GM12878 (cell line): ENCODE results near the gene FTH1. TPM values are rescaled to one million over a fixed set of nuclear protein-coding genes. Genes with fewer than 3 reads are reported as not detected.

Experiments used
- ATAC-seq: fragments of 200-7000 bp; cut with Tn5 transposase; 3 replicates; pipeline ENCODE4 v1.9.1; 2020; ENCODE audit warnings: mild to moderate bottlenecking, moderate library complexity
- BruUV-seq: library from RNA; stranded (reverse); fragments of 400-500 nt; replicated peaks from 2 replicates; lab custom pipeline; 2021; lab: Mats Ljungman, UMichigan
- CTCF ChIA-PET: fragments of 300-600 bp; sonication (Branson Sonifier 250); formaldehyde crosslinking; extraction: SDS; loops from one replicate; lab custom pipeline; 2021; ENCODE audit warnings: inconsistent platforms; lab: Yijun Ruan, JAX
- POLR2A ChIA-PET: fragments of 350-600 bp; formaldehyde crosslinking; extraction: SDS; loops from one replicate; lab custom pipeline; 2021; ENCODE audit warnings: inconsistent platforms; lab: Charles Lee
- RAD21 ChIA-PET: fragments of 300-600 bp; sonication (Branson Sonifier 250); formaldehyde crosslinking; loops from one replicate; lab custom pipeline; 2023; ENCODE audit warnings: antibody characterized with exemption; ENCODE audit not compliant: unreplicated experiment; lab: Charles Lee
- SMC1A ChIA-PET: fragments of 300-600 bp; sonication (Branson Sonifier 250); formaldehyde crosslinking; loops from one replicate; lab custom pipeline; 2023; ENCODE audit not compliant: unreplicated experiment, uncharacterized antibody; lab: Charles Lee
- DNase-seq: peaks from one replicate; pipeline ENCODE4 v3.0.0-alpha.2; 2011; ENCODE audit warnings: low read depth, low spot score
- FAIRE-seq: peaks from 3 replicates; lab custom pipeline; 2011; peaks lifted over from hg19 to GRCh38; lab: Jason Lieb, UNC
- H2AFZ ChIP-seq: 2 replicates; pipeline ENCODE4 v1.6.0; 2011; ENCODE audit warnings: low read depth, low read length, control low read depth; ENCODE audit not compliant: control insufficient read depth
- H3K27ac ChIP-seq: 2 replicates; pipeline ENCODE4 v1.5.1; 2011; ENCODE audit warnings: control low read depth; ENCODE audit not compliant: control insufficient read depth, insufficient read depth
- H3K27me3 ChIP-seq, 2 experiments: replicated peaks in 1 of 2; 2 replicates each; pipeline versions ENCODE4 v1.6.0 to v1.6.1; 2011; ENCODE audit warnings: low read length in 1 of 2; ENCODE audit not compliant: control insufficient read depth in 2 of 2, insufficient read depth in 2 of 2
- H3K36me3 ChIP-seq, 2 experiments: 2 replicates each; pipeline ENCODE4 v1.5.1; 2011; ENCODE audit warnings: low read length in 1 of 2; ENCODE audit not compliant: control insufficient read depth in 2 of 2, insufficient read depth in 2 of 2
- H3K4me1 ChIP-seq: 2 replicates; pipeline ENCODE4 v1.6.1; 2011; ENCODE audit warnings: mild to moderate bottlenecking, low read length, moderate library complexity, mixed read lengths; ENCODE audit not compliant: control insufficient read depth, insufficient read depth
- H3K4me2 ChIP-seq: 2 replicates; pipeline ENCODE4 v1.6.0; 2011; ENCODE audit warnings: control low read depth; ENCODE audit not compliant: control insufficient read depth, insufficient read depth
- H3K4me3 ChIP-seq: fragments of 200-600 bp; sonication (generic); 2 replicates; pipeline ENCODE4 v1.5.1; 2016
- H3K79me2 ChIP-seq: 2 replicates; pipeline ENCODE4 v1.6.0; 2011; ENCODE audit warnings: low read length; ENCODE audit not compliant: control insufficient read depth, insufficient read depth
- H3K9ac ChIP-seq: 2 replicates; pipeline ENCODE4 v1.8.0; 2011; ENCODE audit warnings: low read length, control low read depth, mixed read lengths; ENCODE audit not compliant: control insufficient read depth, insufficient read depth
- H3K9me3 ChIP-seq: replicated peaks from 3 replicates; pipeline ENCODE4 v1.5.1; 2011; ENCODE audit warnings: mild to moderate bottlenecking, low read length; ENCODE audit not compliant: control insufficient read depth, insufficient read depth
- H4K20me1 ChIP-seq: 2 replicates; pipeline ENCODE4 v1.6.0; 2011; ENCODE audit not compliant: control insufficient read depth, insufficient read depth
- BACH1 ChIP-seq: fragments of 450-650 bp; IDR thresholded peaks from 2 replicates; pipeline ENCODE4 v1.6.1; 2017; ENCODE audit warnings: mild to moderate bottlenecking, borderline replicate concordance
- BHLHE40 ChIP-seq, 2 experiments: fragments of 450-650 bp in 1 of 2; IDR thresholded peaks; 2 replicates each; pipeline ENCODE4 v1.6.1; 2011 to 2017; ENCODE audit warnings: low read depth in 2 of 2, borderline replicate concordance in 1 of 2, improper control_type of control experiment in 1 of 2, low read length in 1 of 2, mild to moderate bottlenecking in 1 of 2
- BRCA1 ChIP-seq: IDR thresholded peaks from 2 replicates; pipeline ENCODE4 v1.6.1; 2011; ENCODE audit warnings: low read depth, low read length, improper control_type of control experiment
- DPF2 ChIP-seq: fragments of 450-650 bp; IDR thresholded peaks from 2 replicates; pipeline ENCODE4 v1.6.1; 2017; ENCODE audit warnings: mild to moderate bottlenecking
- EGR1 ChIP-seq, 2 experiments: IDR thresholded peaks; 1 replicate in 1 of 2; 2 replicates in 1 of 2; pipeline ENCODE4 v1.6.1; 2011 to 2012; ENCODE audit warnings: low read depth in 2 of 2, low read length in 2 of 2, borderline replicate concordance in 1 of 2, mild to moderate bottlenecking in 1 of 2, moderate library complexity in 1 of 2
- EZH2 ChIP-seq: IDR thresholded peaks from 2 replicates; pipeline ENCODE4 v1.6.1; 2012; ENCODE audit warnings: low read depth, mild to moderate bottlenecking, control low read depth, inconsistent platforms, low read length, borderline replicate concordance; ENCODE audit not compliant: control insufficient read depth
- GATAD2B ChIP-seq: fragments of 450-650 bp; conservative IDR thresholded peaks from 2 replicates; pipeline ENCODE4 v1.6.1; 2017; ENCODE audit warnings: low read depth, mild to moderate bottlenecking, moderate library complexity
- HDGF ChIP-seq: fragments of 450-650 bp; IDR thresholded peaks from 2 replicates; pipeline ENCODE4 v1.6.1; 2016; ENCODE audit warnings: antibody characterized with exemption
- NFIC ChIP-seq: IDR thresholded peaks from 2 replicates; pipeline ENCODE4 v1.6.1; 2012; ENCODE audit warnings: low read depth, mild to moderate bottlenecking, inconsistent platforms, low read length, moderate library complexity
- PML ChIP-seq: IDR thresholded peaks from 2 replicates; pipeline ENCODE4 v1.6.1; 2012; ENCODE audit warnings: low read length, inconsistent platforms
- RAD51 ChIP-seq: fragments of 450-650 bp; IDR thresholded peaks from 2 replicates; pipeline ENCODE4 v1.6.1; 2016; ENCODE audit warnings: moderate library complexity, mild to moderate bottlenecking, inconsistent platforms
- SMAD5 ChIP-seq: IDR thresholded peaks from 2 replicates; pipeline ENCODE4 v1.6.1; 2016; ENCODE audit warnings: antibody characterized with exemption, low read depth
- SMARCA5 ChIP-seq: fragments of 450-650 bp; IDR thresholded peaks from 2 replicates; pipeline ENCODE4 v1.6.1; 2017; ENCODE audit warnings: mild to moderate bottlenecking
- SREBF2 ChIP-seq: IDR thresholded peaks from 2 replicates; pipeline ENCODE4 v1.6.1; 2012; ENCODE audit warnings: mild to moderate bottlenecking, low read length
- STAT1 ChIP-seq: fragments of 450-650 bp; conservative IDR thresholded peaks from 2 replicates; pipeline ENCODE4 v1.6.1; 2014; ENCODE audit warnings: antibody characterized with exemption, mild to moderate bottlenecking
- TAF1 ChIP-seq: IDR thresholded peaks from 2 replicates; pipeline ENCODE4 v1.6.1; 2011; ENCODE audit warnings: mild to moderate bottlenecking, low read depth, low read length, borderline replicate concordance
- TCF12 ChIP-seq: IDR thresholded peaks from 2 replicates; pipeline ENCODE4 v1.6.1; 2011; ENCODE audit warnings: low read depth, mild to moderate bottlenecking, low read length
- ZNF217 ChIP-seq: fragments of 450-650 bp; IDR thresholded peaks from 2 replicates; pipeline ENCODE4 v1.6.1; 2017; ENCODE audit warnings: antibody characterized with exemption, mild to moderate bottlenecking
- WGBS: methylation state at CpG from one replicate; pipeline ENCODE4 v1.1.6; 2016; ENCODE audit warnings: low lambda C conversion rate; ENCODE audit not compliant: insufficient replicate concordance, insufficient coverage; ENCODE audit errors: missing lambda C conversion rate; 5-methylcytosine and 5-hydroxymethylcytosine counted together
- in situ Hi-C: fragments of 300-500 bp; cut with MboI; formaldehyde crosslinking; loops from 9 replicates; pipeline ENCODE4 v1.14.3; 2018; ENCODE audit warnings: mixed read lengths
- intact Hi-C: fragments of 100-400 bp; cut with micrococcal nuclease; formaldehyde crosslinking; loops from one replicate; pipeline ENCODE4 v1.14.2; 2022; ENCODE audit not compliant: unreplicated experiment
- polyA plus RNA-seq, 11 experiments: library from polyadenylated mRNA; depleted of rRNA in 4 of 11; unstranded in 6 of 11; stranded (reverse) in 5 of 11; fragments of >200 nt; fragmentation: Nextera tagmentation in 4 of 11; fragmentation: Illumina TruSeq in 1 of 11; extraction: Ambion mirVana in 4 of 11; extraction: Trizol in 1 of 11; gene quantifications; 1 replicate in 1 of 11; 2 replicates in 10 of 11; pipeline versions ENCODE4 v1.2.1 to v1.2.3, GENCODE V29; 2011 to 2016; ENCODE audit warnings: inconsistent platforms in 2 of 11, missing spikeins in 2 of 11, low read depth in 1 of 11
- total RNA-seq, 4 experiments: library from RNA; depleted of rRNA in 3 of 4; stranded (reverse); fragments of >200 nt in 3 of 4; fragmentation: Illumina TruSeq in 1 of 4; extraction: Trizol in 1 of 4; gene quantifications; 2 replicates each; pipeline versions ENCODE4 v1.2.1 to v1.2.3, GENCODE V29; 2013 to 2021
- TF ChIP-seq, protein P1 (sequence below): IDR thresholded peaks from 2 replicates; pipeline ENCODE4 v1.6.1; 2011; ENCODE audit warnings: borderline replicate concordance, low read depth, mild to moderate bottlenecking, moderate library complexity, low read length; ENCODE audit not compliant: insufficient read depth, poor library complexity, severe bottlenecking
- TF ChIP-seq, protein P2 (sequence below): fragments of 450-650 bp; formaldehyde crosslinking; IDR thresholded peaks from 2 replicates; pipeline ENCODE4 v1.5.0; 2022; ENCODE audit warnings: mild to moderate bottlenecking, missing genetic modification characterization

FTH1 gene
- total and polyA plus RNA-seq, 10 of the 15 experiments (the other 5 are each of a cell fraction or from before 2014, with no cell fraction given) = 289 to 4,154 (median 960) TPM

DNA sequence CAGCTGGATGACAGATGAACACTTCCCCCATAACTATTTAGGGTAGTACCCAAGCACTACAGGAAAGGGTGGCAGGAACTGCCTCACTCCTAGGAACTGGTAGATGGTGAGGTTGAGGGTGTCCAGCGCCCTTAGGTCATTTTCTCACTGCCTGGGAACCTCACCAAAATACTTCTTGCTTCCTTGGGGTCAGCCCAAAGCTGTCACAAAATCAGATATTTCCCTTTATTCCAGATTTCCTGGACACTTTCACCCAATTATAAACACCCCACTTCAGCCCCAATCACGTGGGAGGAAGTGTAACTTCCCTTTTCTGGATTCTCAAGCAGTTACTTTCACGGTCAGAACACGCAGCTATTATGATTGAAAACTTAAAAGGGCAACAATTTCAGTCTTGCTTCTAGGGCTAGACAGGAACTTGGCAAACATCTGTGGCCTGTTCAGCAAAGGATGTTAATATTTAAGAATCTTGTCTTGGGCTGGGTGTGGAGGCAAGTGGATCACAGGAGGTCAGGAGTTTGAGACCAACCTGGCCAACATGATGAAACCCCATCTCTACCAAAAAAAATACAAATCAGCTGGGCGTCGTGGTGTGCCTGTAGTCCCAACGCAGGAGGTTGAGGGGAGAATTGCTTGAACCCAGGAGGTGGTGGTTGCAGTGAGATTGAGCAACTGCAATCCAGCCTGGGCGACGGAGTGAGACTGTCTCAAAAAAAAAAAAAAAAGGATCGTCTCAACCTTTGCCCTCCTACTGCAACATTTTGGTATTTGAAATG, 4.0 kb downstream of the FTH1 start (continued):
- TF ChIP-seq RAD51 (peak; percentile 92), PML (peak; percentile 69), SMAD5 (peak; percentile 60; the same call in 1 of the 2 replicates)
- TF ChIP-seq, protein P1, sequence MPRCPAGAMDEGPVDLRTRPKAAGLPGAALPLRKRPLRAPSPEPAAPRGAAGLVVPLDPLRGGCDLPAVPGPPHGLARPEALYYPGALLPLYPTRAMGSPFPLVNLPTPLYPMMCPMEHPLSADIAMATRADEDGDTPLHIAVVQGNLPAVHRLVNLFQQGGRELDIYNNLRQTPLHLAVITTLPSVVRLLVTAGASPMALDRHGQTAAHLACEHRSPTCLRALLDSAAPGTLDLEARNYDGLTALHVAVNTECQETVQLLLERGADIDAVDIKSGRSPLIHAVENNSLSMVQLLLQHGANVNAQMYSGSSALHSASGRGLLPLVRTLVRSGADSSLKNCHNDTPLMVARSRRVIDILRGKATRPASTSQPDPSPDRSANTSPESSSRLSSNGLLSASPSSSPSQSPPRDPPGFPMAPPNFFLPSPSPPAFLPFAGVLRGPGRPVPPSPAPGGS = no peak
- TF ChIP-seq, all 136 proteins: peak for 40

DNA sequence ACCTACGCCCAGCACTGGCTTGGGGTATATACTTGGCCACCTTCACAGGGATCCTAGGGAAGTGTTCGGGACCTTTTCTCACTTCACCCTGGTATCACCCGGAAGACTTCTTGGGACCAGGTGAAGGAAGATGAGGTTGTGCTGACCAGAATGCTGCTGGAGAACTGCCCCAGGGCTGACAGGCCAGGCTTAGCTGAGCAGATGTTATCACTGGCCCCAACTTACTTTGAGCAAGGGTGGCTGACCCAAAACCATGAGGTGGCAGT, 4.5 kb downstream of the FTH1 start:
- Histone ChIP-seq H3K27ac (peak overlapping the region; percentile 75), H3K9ac (no peak overlapping the region), H3K36me3 (peaks cover 6 to 16% of the 10 kb centered on the region in 2 experiments), H3K79me2 (peaks cover 28% of the 10 kb centered on the region), H3K27me3 (no peaks in the 10 kb centered on the region), H3K9me3 (no peaks in the 10 kb centered on the region), H3K4me2 (peak overlapping the region; percentile 70; the same call in 1 of the 2 replicates), H3K4me1 (peaks cover 23% of the 10 kb centered on the region), H4K20me1 (peaks cover 8% of the 10 kb centered on the region), H2AFZ (no peak overlapping the region), H3K4me3 (no peak overlapping the region)
- ChIA-PET POLR2A (interaction anchor here (2.8 kb wide), 1 partner anchor 9 kb away, joined by 10 read pairs; no protein-coding TSS in a partner anchor), SMC1A (interaction anchor here (0.7 to 3.7 kb wide), 5 partner anchors 9 to 144 kb away, joined by 3 to 20 read pairs (median 5); no protein-coding TSS in a partner anchor), CTCF (interaction anchor here (0.8 to 1.9 kb wide), 6 partner anchors 10 to 230 kb away, joined by 3 to 7 read pairs (median 4); no protein-coding TSS in a partner anchor), RAD21 (interaction anchor here (1.2 to 2.0 kb wide), 3 partner anchors 9 to 119 kb away, joined by 4 to 8 read pairs (median 5); no protein-coding TSS in a partner anchor)
- in situ Hi-C loops (no loop called here), intact Hi-C loops (no loop called here)
- ATAC-seq (no peak), FAIRE-seq (no peak), DNase-seq (no peak)
- BruUV-seq = no TSS peak
- 98% methylated on average over 3 of the region's 3 CpGs for WGBS
- TF ChIP-seq BHLHE40 (IDR thresholded peaks at IDR 0.05; ENCODE audit: borderline replicate concordance in 1 of 2, low read depth in 2 of 2, low read length in 1 of 2) (no peak), BACH1 (no peak), TCF12 (no peak), TAF1 (no peak), STAT1 (no peak), EZH2 (no peak), GATAD2B (no peak; the same call in 1 of the 2 replicates), SREBF2 (no peak), NFIC (no peak), HDGF (no peak), BRCA1 (no peak), ZNF217 (no peak), SMARCA5 (no peak), EGR1 (IDR thresholded peaks at IDR 0.05; ENCODE audit: borderline replicate concordance in 1 of 2, low read depth in 2 of 2, low read length in 2 of 2) (no peak), DPF2 (no peak)
- TF ChIP-seq, protein P2, sequence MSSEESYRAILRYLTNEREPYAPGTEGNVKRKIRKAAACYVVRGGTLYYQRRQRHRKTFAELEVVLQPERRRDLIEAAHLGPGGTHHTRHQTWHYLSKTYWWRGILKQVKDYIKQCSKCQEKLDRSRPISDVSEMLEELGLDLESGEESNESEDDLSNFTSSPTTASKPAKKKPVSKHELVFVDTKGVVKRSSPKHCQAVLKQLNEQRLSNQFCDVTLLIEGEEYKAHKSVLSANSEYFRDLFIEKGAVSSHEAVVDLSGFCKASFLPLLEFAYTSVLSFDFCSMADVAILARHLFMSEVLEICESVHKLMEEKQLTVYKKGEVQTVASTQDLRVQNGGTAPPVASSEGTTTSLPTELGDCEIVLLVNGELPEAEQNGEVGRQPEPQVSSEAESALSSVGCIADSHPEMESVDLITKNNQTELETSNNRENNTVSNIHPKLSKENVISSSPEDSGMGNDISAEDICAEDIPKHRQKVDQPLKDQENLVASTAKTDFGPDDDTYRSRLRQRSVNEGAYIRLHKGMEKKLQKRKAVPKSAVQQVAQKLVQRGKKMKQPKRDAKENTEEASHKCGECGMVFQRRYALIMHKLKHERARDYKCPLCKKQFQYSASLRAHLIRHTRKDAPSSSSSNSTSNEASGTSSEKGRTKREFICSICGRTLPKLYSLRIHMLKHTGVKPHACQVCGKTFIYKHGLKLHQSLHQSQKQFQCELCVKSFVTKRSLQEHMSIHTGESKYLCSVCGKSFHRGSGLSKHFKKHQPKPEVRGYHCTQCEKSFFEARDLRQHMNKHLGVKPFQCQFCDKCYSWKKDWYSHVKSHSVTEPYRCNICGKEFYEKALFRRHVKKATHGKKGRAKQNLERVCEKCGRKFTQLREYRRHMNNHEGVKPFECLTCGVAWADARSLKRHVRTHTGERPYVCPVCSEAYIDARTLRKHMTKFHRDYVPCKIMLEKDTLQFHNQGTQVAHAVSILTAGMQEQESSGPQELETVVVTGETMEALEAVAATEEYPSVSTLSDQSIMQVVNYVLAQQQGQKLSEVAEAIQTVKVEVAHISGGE (CRISPR knock-in tag) = no peak
